Measurements from ENCODE around the gene COG5.

The COG5 gene

GRCh38 chr7:107207459-107207858, 356.3 kb downstream of the COG5 start:
- TF ChIP-seq GATA2 (IDR thresholded peaks at IDR 0.05; ENCODE audit: low read depth, low read length) (peak; percentile 49; the same call in 1 of the 2 replicates), GATA3 (IDR thresholded peaks at IDR 0.05; ENCODE audit: low read depth, low read length) (no peak)

- TF ChIP-seq GATA3 (IDR thresholded peaks at IDR 0.05; ENCODE audit: low read depth, low read length) (no peak), GATA2 (IDR thresholded peaks at IDR 0.05; ENCODE audit: low read depth, low read length) (no peak)
Observed at GRCh38 chr7:107206706-107207105, 357.0 kb downstream of the COG5 start.

GRCh38 chr7:107206136-107206535, 357.6 kb downstream of the COG5 start:
- TF ChIP-seq GATA2 (IDR thresholded peaks at IDR 0.05; ENCODE audit: low read depth, low read length), result no peak
- TF ChIP-seq GATA3 (IDR thresholded peaks at IDR 0.05; ENCODE audit: low read depth, low read length), result no peak

GRCh38 chr7:107203607-107204006, 360.1 kb downstream of the COG5 start:
- TF ChIP-seq GATA2 (IDR thresholded peaks at IDR 0.05; ENCODE audit: low read depth, low read length) (no peak), GATA3 (IDR thresholded peaks at IDR 0.05; ENCODE audit: low read depth, low read length) (no peak)

GRCh38 chr7:107201795-107202450, 361.8 kb downstream of the COG5 start:
- no peak for TF ChIP-seq GATA2 (IDR thresholded peaks at IDR 0.05; ENCODE audit: low read depth, low read length)
- no peak for TF ChIP-seq GATA3 (IDR thresholded peaks at IDR 0.05; ENCODE audit: low read depth, low read length)

GRCh38 chr7:107196834-107197610, 366.7 kb downstream of the COG5 start:
- TF ChIP-seq GATA2 (IDR thresholded peaks at IDR 0.05; ENCODE audit: low read depth, low read length) (no peak), GATA3 (IDR thresholded peaks at IDR 0.05; ENCODE audit: low read depth, low read length) (no peak)

- TF ChIP-seq GATA2 (IDR thresholded peaks at IDR 0.05; ENCODE audit: low read depth, low read length) (no peak), GATA3 (IDR thresholded peaks at IDR 0.05; ENCODE audit: low read depth, low read length) (no peak)
Observed at GRCh38 chr7:107194052-107194451, 369.7 kb downstream of the COG5 start.

- no peak for TF ChIP-seq GATA2 (IDR thresholded peaks at IDR 0.05; ENCODE audit: low read depth, low read length)
- TF ChIP-seq GATA3 (IDR thresholded peaks at IDR 0.05; ENCODE audit: low read depth, low read length), result no peak
Observed at GRCh38 chr7:107190090-107190489, 373.6 kb downstream of the COG5 start.

- TF ChIP-seq GATA3 (IDR thresholded peaks at IDR 0.05; ENCODE audit: low read depth, low read length) (no peak), GATA2 (IDR thresholded peaks at IDR 0.05; ENCODE audit: low read depth, low read length) (no peak)
Observed at GRCh38 chr7:107187774-107188173, 375.9 kb downstream of the COG5 start.

GRCh38 chr7:107186240-107186639, 377.5 kb downstream of the COG5 start:
- TF ChIP-seq GATA2 (IDR thresholded peaks at IDR 0.05; ENCODE audit: low read depth, low read length), result no peak
- TF ChIP-seq GATA3 (IDR thresholded peaks at IDR 0.05; ENCODE audit: low read depth, low read length), result no peak

GRCh38 chr7:107185716-107186115, 378.0 kb downstream of the COG5 start:
- TF ChIP-seq GATA2 (IDR thresholded peaks at IDR 0.05; ENCODE audit: low read depth, low read length), result no peak
- no peak for TF ChIP-seq GATA3 (IDR thresholded peaks at IDR 0.05; ENCODE audit: low read depth, low read length)

- no peak for TF ChIP-seq GATA3 (IDR thresholded peaks at IDR 0.05; ENCODE audit: low read depth, low read length)
- TF ChIP-seq GATA2 (IDR thresholded peaks at IDR 0.05; ENCODE audit: low read depth, low read length), result no peak
Observed at GRCh38 chr7:107181172-107181571, 382.5 kb downstream of the COG5 start.

GRCh38 chr7:107180378-107180777, 383.3 kb downstream of the COG5 start:
- TF ChIP-seq GATA3 (IDR thresholded peaks at IDR 0.05; ENCODE audit: low read depth, low read length) (no peak), GATA2 (IDR thresholded peaks at IDR 0.05; ENCODE audit: low read depth, low read length) (no peak)

- no peak for TF ChIP-seq GATA2 (IDR thresholded peaks at IDR 0.05; ENCODE audit: low read depth, low read length)
- TF ChIP-seq GATA3 (IDR thresholded peaks at IDR 0.05; ENCODE audit: low read depth, low read length), result no peak
Observed at GRCh38 chr7:107179326-107180164, 384.2 kb downstream of the COG5 start.
